Smooth muscle cell (in vitro differentiated cells): ENCODE results near the gene TIGD6. TPM values are rescaled to one million over a fixed set of nuclear protein-coding genes. Genes with fewer than 3 reads are reported as not detected.

Experiments
- DNase-seq: peaks from one replicate; lab custom pipeline; 2025; ENCODE audit not compliant: unreplicated experiment; lab: John Stamatoyannopoulos, UW
- H2AFZ ChIP-seq: fragments of 200-600 bp; sonication (generic); 2 replicates; pipeline ENCODE4 v1.6.0; 2016; ENCODE audit warnings: antibody characterized with exemption, low read depth, mild to moderate bottlenecking
- H3F3A ChIP-seq: fragments of 200-600 bp; sonication (generic); 2 replicates; pipeline ENCODE4 v1.6.0; 2017; ENCODE audit warnings: antibody characterized with exemption, low read depth
- H3K27ac ChIP-seq: fragments of 200-600 bp; sonication (generic); 2 replicates; pipeline ENCODE4 v1.5.1; 2016; ENCODE audit warnings: low read depth, mild to moderate bottlenecking
- H3K27me3 ChIP-seq: fragments of 200-600 bp; sonication (generic); 2 replicates; pipeline ENCODE4 v1.6.1; 2016; ENCODE audit warnings: low read depth, mild to moderate bottlenecking
- H3K36me3 ChIP-seq: fragments of 200-600 bp; sonication (generic); 2 replicates; pipeline ENCODE4 v1.5.1; 2016; ENCODE audit warnings: low read depth
- H3K4me1 ChIP-seq: fragments of 200-600 bp; sonication (generic); 2 replicates; pipeline ENCODE4 v1.5.1; 2016; ENCODE audit warnings: low read depth
- H3K4me2 ChIP-seq: fragments of 200-600 bp; sonication (generic); 2 replicates; pipeline ENCODE4 v1.6.0; 2016; ENCODE audit warnings: mild to moderate bottlenecking
- H3K4me3 ChIP-seq: fragments of 200-600 bp; sonication (generic); 2 replicates; pipeline ENCODE4 v1.5.1; 2016; ENCODE audit warnings: mild to moderate bottlenecking
- H3K79me2 ChIP-seq: fragments of 200-600 bp; sonication (generic); 2 replicates; pipeline ENCODE4 v1.6.0; 2016; ENCODE audit warnings: low read depth, mild to moderate bottlenecking
- H3K9ac ChIP-seq: fragments of 200-600 bp; sonication (generic); 2 replicates; pipeline ENCODE4 v1.6.0; 2016; ENCODE audit warnings: low read depth
- H3K9me3 ChIP-seq: fragments of 200-600 bp; sonication (generic); replicated peaks from 2 replicates; pipeline ENCODE4 v1.5.1; 2016; ENCODE audit warnings: low read depth
- H4K20me1 ChIP-seq: fragments of 200-600 bp; sonication (generic); 2 replicates; pipeline ENCODE4 v1.6.0; 2016; ENCODE audit warnings: low read depth
- WGBS: methylation state at CpG from one replicate; pipeline ENCODE4 v1.1.7; 2016; ENCODE audit warnings: low lambda C conversion rate; 5-methylcytosine and 5-hydroxymethylcytosine counted together
- polyA plus RNA-seq: library from polyadenylated mRNA; unstranded; fragments of >200 nt; fragmentation: Nextera tagmentation; extraction: Ambion mirVana; gene quantifications from 2 replicates; pipeline ENCODE4 v1.2.1, GENCODE V29; 2016
- total RNA-seq: library from RNA; depleted of rRNA; stranded (reverse); fragments of >200 nt; gene quantifications from 2 replicates; pipeline ENCODE4 v1.2.3, GENCODE V29; 2014
- TF ChIP-seq, protein P1 (sequence below): fragments of 200-600 bp; sonication (generic); IDR thresholded peaks from 2 replicates; pipeline ENCODE4 v1.5.1; 2017; ENCODE audit warnings: borderline replicate concordance, mild to moderate bottlenecking, antibody characterized with exemption; ENCODE audit not compliant: insufficient read depth, poor library complexity, severe bottlenecking

TIGD6 gene
- total and polyA plus RNA-seq, 2 experiments from 2014 or later, result 3.6 to 5.1 TPM

DNA sequence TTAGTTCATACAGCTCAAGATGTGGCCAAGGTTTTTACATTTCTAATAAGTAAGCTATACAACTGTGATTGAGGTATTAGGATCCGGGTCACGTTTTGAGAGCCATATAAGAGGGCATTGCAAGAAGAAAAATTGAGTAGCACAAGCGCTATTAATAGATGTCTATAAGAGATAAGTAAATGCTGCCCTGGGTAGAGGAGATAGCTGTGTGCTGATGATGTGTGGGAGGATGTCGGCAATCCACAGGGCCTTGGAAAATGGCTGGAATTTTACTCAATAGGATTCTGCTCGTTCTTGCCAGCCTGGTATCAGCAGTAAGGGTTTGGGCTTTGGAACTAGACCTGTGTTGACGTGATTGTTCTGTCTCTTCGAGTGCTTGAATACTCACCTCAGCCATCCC lies 44.3 kb upstream of the TIGD6 start:
- Histone ChIP-seq H3K79me2 (peaks cover 5% of the 10 kb centered on the region), H2AFZ (no peak overlapping the region), H3K4me1 (peaks cover 8% of the 10 kb centered on the region), H4K20me1 (no peaks in the 10 kb centered on the region), H3F3A (peaks cover 14% of the 10 kb centered on the region), H3K27me3 (no peaks in the 10 kb centered on the region), H3K9me3 (no peaks in the 10 kb centered on the region), H3K4me3 (no peak overlapping the region), H3K27ac (peak overlapping the region; percentile 70), H3K4me2 (peak overlapping the region; percentile 51), H3K36me3 (peaks cover 20% of the 10 kb centered on the region), H3K9ac (no peak overlapping the region)
- DNase-seq, result no peak
- TF ChIP-seq, protein P1, sequence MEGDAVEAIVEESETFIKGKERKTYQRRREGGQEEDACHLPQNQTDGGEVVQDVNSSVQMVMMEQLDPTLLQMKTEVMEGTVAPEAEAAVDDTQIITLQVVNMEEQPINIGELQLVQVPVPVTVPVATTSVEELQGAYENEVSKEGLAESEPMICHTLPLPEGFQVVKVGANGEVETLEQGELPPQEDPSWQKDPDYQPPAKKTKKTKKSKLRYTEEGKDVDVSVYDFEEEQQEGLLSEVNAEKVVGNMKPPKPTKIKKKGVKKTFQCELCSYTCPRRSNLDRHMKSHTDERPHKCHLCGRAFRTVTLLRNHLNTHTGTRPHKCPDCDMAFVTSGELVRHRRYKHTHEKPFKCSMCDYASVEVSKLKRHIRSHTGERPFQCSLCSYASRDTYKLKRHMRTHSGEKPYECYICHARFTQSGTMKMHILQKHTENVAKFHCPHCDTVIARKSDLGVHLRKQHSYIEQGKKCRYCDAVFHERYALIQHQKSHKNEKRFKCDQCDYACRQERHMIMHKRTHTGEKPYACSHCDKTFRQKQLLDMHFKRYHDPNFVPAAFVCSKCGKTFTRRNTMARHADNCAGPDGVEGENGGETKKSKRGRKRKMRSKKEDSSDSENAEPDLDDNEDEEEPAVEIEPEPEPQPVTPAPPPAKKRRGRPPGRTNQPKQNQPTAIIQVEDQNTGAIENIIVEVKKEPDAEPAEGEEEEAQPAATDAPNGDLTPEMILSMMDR, result no peak
- 44% methylated on average over 7 of the region's 7 CpGs for WGBS

DNA sequence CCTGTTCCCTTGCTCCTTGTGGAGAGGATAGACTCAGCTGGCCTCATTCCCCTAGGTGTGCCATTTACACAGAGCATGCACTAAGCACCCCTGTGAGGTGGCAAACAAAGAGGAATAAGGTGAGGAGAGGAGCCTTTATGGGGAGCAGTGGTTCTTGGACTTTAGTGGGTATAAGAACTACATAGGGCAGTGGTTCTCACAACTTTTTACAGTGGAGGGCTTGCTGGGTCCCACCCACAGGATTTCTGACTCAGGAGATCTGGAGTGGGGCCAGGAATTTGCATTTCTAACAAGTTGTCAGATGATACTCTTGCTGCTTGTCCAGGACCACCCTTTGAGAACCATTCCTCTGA lies 43.9 kb upstream of the TIGD6 start:
- Histone ChIP-seq H3K27ac (peak overlapping the region; percentile 70), H3K9me3 (no peaks in the 10 kb centered on the region), H3F3A (peaks cover 14% of the 10 kb centered on the region), H3K27me3 (no peaks in the 10 kb centered on the region), H3K4me1 (peaks cover 8% of the 10 kb centered on the region), H3K79me2 (peaks cover 5% of the 10 kb centered on the region), H4K20me1 (no peaks in the 10 kb centered on the region), H3K4me3 (no peak overlapping the region), H3K9ac (no peak overlapping the region), H2AFZ (no peak overlapping the region), H3K36me3 (peaks cover 20% of the 10 kb centered on the region), H3K4me2 (peak overlapping the region; percentile 51)
- DNase-seq, result no peak
- TF ChIP-seq, protein P1, result no peak

DNA sequence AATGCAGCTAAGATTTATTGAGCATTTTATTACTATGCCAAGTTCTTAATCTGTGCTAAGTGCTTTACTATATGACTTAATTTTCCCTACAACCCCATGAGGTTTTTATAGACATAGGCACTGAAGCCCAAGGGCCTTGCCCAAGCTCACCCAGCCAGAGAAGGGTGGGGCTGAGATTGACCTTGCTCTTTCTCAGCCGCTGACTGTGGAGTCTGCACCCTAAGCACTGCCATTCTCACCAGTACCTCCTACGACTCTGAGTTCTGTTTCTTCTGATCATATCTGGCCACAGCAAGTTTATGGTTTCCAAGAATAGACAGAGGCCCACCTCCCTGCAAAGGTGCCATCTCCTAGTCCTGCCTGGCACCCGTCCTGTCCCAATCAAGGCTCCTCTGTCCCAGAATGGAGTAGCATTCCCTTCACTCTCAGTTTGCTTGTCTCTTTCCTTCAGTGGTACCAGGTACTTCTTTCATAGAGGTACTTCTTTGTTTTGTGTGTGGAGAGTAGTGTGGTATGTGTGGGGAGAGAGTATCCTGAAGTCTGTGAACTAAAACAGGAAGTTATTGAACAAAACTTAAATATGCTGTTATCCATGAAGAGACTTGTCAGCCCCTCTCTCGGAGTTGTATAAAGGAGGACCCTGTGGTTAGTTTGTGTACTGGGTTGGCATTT lies 43.3 kb upstream of the TIGD6 start:
- DNase-seq, result no peak
- 47% methylated on average over 4 of the region's 4 CpGs for WGBS
- H3F3A ChIP-seq, result peaks cover 14% of the 10 kb centered on the region
- H3K27ac ChIP-seq, result peak overlapping the region; percentile 70
- H4K20me1 ChIP-seq, result no peaks in the 10 kb centered on the region
- TF ChIP-seq, protein P1, result no peak
- no peak overlapping the region for H3K9ac ChIP-seq
- no peaks in the 10 kb centered on the region for H3K27me3 ChIP-seq
- H3K4me2 ChIP-seq, result peak overlapping the region; percentile 51
- H3K9me3 ChIP-seq, result no peaks in the 10 kb centered on the region
- H3K4me3 ChIP-seq, result no peak overlapping the region
- H2AFZ ChIP-seq, result no peak overlapping the region
- H3K79me2 ChIP-seq, result peaks cover 5% of the 10 kb centered on the region
- peaks cover 8% of the 10 kb centered on the region for H3K4me1 ChIP-seq
- H3K36me3 ChIP-seq, result peaks cover 20% of the 10 kb centered on the region

DNA sequence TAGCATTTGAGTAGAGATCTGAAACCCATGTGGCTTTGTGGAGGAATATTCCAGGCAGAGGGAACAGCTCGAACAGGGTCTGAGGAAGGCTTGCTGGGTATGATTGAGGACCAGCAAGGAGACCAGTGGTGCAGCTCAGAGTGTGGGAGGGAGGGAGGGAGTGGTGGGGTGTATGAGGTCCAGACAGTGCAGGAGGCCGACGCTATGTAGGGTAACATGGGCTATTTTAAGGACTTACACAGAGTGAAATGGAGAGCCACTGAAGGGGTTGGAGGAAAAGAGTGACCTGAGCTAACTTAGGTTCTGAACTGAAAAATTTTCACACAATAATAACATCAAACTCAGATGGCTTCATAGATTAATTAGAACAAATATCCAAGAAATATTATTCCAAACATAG lies 42.0 kb upstream of the TIGD6 start:
- Histone ChIP-seq H3K4me1 (peaks cover 8% of the 10 kb centered on the region), H3F3A (peaks cover 18% of the 10 kb centered on the region), H2AFZ (no peak overlapping the region), H3K27ac (no peak overlapping the region), H3K4me3 (no peak overlapping the region), H3K9ac (no peak overlapping the region), H3K36me3 (peaks cover 19% of the 10 kb centered on the region), H3K9me3 (no peaks in the 10 kb centered on the region), H3K27me3 (no peaks in the 10 kb centered on the region), H4K20me1 (no peaks in the 10 kb centered on the region), H3K79me2 (peaks cover 5% of the 10 kb centered on the region), H3K4me2 (no peak overlapping the region)
- 95% methylated on average over 3 of the region's 3 CpGs for WGBS
- TF ChIP-seq, protein P1, result no peak
- no peak for DNase-seq
